ENCODE results near the gene UBE2QL1.

- no peak for TF ChIP-seq POLR2A (IDR thresholded peaks at IDR 0.05; ENCODE audit: low read depth, low read length)
- TF ChIP-seq TAF1 (IDR thresholded peaks at IDR 0.05; ENCODE audit: low read depth, low read length): no peak
These were observed 90.4 kb downstream of the UBE2QL1 start for GRCh38 chr5:6539060-6539459.

Data from GM12891 (cell line).